Activated T-helper 1 cell treated with anti-CD3 and anti-CD28 coated beads, Interleukin-2, amount 50 U/mL, for 16 hours (primary cell): ENCODE measurements around the gene ACTL6A.
A peak's percentile ranks its signal among the peaks of the same experiment; 100 is the strongest.

Experiments used
- DNase-seq, 2 donors: peaks; one replicate each; pipeline ENCODE4 v3.0.0-alpha.2; 2020; ENCODE audit warnings: low read depth in 1 of 2, low spot score in 1 of 2

ACTL6A gene

GRCh38 chr3:179590669-179591068 lies 27.9 kb downstream of the ACTL6A start:
- no peak for DNase-seq

- no peak for DNase-seq
Measured at GRCh38 chr3:179591313-179591712, 28.6 kb downstream of the ACTL6A start.

- no peak for DNase-seq
Measured at GRCh38 chr3:179599531-179599930, 36.8 kb downstream of the ACTL6A start.

- no peak for DNase-seq
Measured at GRCh38 chr3:179603321-179603720, 40.6 kb downstream of the ACTL6A start.

GRCh38 chr3:179603831-179604230 lies 41.1 kb downstream of the ACTL6A start:
- DNase-seq = no peak

- peak; percentile 82 to 87 for DNase-seq
Measured at GRCh38 chr3:179604321-179605078, 41.8 kb downstream of the ACTL6A start, which contains the start of the genes MRPL47 and NDUFB5. Gene MRPL47 (minus strand): TSS chr3:179604638. CDS start chr3:179604624, 14 bp downstream. Gene NDUFB5 (plus strand): TSS chr3:179604794. CDS start chr3:179604816, 22 bp downstream.

GRCh38 chr3:179606534-179607085 lies 43.9 kb downstream of the ACTL6A start:
- DNase-seq = no peak

GRCh38 chr3:179608931-179609720 lies 46.4 kb downstream of the ACTL6A start:
- DNase-seq = no peak

GRCh38 chr3:179610066-179610465 lies 47.3 kb downstream of the ACTL6A start:
- no peak for DNase-seq

GRCh38 chr3:179613807-179614206 lies 51.1 kb downstream of the ACTL6A start:
- no peak for DNase-seq

GRCh38 chr3:179615458-179616173 lies 52.9 kb downstream of the ACTL6A start:
- no peak for DNase-seq

- no peak for DNase-seq
Measured at GRCh38 chr3:179622023-179622422, 59.3 kb downstream of the ACTL6A start.

- DNase-seq = no peak
Measured at GRCh38 chr3:179624451-179624850, 61.7 kb downstream of the ACTL6A start.

GRCh38 chr3:179630753-179631451 lies 68.2 kb downstream of the ACTL6A start:
- DNase-seq = no peak
